ENCODE results near the gene ARSA. TPM values are rescaled to one million over a fixed set of nuclear protein-coding genes. Genes with fewer than 3 reads are reported as not detected.
"Not testable (repeated sequence)": the region's sequence is repeated elsewhere in the genome, so short reads cannot be mapped to it uniquely, and the experiment has no call there.

ARSA gene
- total RNA-seq, 1 experiment from 2014 or later: 16.4 TPM

DNA sequence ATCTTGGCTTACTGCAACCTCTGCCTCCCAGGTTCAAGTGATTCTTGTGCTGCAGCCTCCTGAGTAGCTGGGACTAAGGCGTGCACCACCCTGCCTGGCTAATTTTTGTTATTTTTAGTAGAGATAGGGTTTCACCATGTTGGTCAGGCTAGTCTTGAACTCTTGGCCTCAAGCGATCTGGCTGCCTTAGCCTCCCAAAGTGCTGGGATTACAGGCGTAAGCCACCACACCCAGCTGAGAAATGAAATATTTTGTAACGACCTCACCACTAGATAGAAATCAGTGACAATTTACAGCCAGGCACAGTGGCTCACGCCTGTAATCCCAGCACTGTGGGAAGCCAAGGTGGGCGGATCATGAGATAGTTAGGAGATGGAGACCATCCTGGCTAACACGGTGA, 31.8 kb upstream of the ARSA start:
- H3K9me2 ChIP-seq (ENCODE audit: insufficient read depth); H2AFZ ChIP-seq (ENCODE audit: low read depth, low read length, poor library complexity, severe bottlenecking); H3K27me3 ChIP-seq (ENCODE audit: insufficient read depth, low read length); POLR2A ChIA-PET; DNase-seq (ENCODE audit: low read depth, low spot score); intact Hi-C loops (cut with micrococcal nuclease); H3K9me3 ChIP-seq (ENCODE audit: control insufficient read depth in 1 of 2, insufficient read depth in 1 of 2, low read depth in 1 of 2, low read length in 2 of 2); H3K27ac ChIP-seq (ENCODE audit: low read depth, low read length); CTCF ChIA-PET; RAD21 ChIA-PET (ENCODE audit: low non-redundant PET in 1 of 2, low total read pairs in 2 of 2, uncharacterized antibody in 2 of 2, unreplicated experiment in 2 of 2); H4K20me1 ChIP-seq (ENCODE audit: insufficient read depth); H3K4me2 ChIP-seq (ENCODE audit: low read length); ATAC-seq; H3K4me3 ChIP-seq (replicated peaks in 1 of 2; ENCODE audit: low read depth in 1 of 2, low read length in 2 of 2); BruUV-seq (replicated peaks); H3K36me3 ChIP-seq (ENCODE audit: control insufficient read depth in 1 of 2, insufficient read depth in 2 of 2, low read length in 2 of 2); H3K9ac ChIP-seq (ENCODE audit: low read length); H3K79me2 ChIP-seq (ENCODE audit: insufficient read depth, low read length): not testable (repeated sequence)
- peaks cover 5 to 29% of the 10 kb centered on the region in 2 experiments for H3K4me1 ChIP-seq (ENCODE audit: control insufficient read depth in 1 of 2, insufficient read depth in 2 of 2, low read length in 2 of 2)

DNA sequence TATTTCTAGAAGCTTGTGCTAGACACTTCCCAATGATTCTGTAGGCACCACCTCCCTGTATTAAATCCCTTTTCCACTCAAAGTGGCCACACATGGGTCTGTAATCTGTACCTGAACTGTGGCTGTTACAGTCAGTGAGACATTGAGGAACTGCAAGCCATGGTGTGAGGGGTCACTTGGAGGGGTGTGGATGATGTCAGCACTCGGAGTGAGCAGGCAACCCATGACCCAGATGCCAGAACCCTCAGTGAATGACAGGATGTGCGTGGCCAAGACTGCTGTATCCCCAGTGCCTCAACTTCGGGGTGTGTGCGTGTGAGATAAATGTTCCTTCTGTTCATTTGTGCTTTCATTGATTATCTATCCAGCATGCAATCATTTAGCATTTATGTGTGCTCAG, 30.0 kb upstream of the ARSA start:
- no peak for DNase-seq (ENCODE audit: low read depth, low spot score)
- Histone ChIP-seq H3K27me3 (ENCODE audit: insufficient read depth, low read length) (no peaks in the 10 kb centered on the region), H3K4me3 (replicated peaks in 1 of 2; ENCODE audit: low read depth in 1 of 2, low read length in 2 of 2) (no peak overlapping the region), H3K27ac (ENCODE audit: low read depth, low read length) (no peak overlapping the region), H3K4me1 (ENCODE audit: control insufficient read depth in 1 of 2, insufficient read depth in 2 of 2, low read length in 2 of 2) (peaks cover 5 to 29% of the 10 kb centered on the region in 2 experiments), H4K20me1 (ENCODE audit: insufficient read depth) (no peaks in the 10 kb centered on the region), H3K79me2 (ENCODE audit: insufficient read depth, low read length) (no peaks in the 10 kb centered on the region), H3K36me3 (ENCODE audit: control insufficient read depth in 1 of 2, insufficient read depth in 2 of 2, low read length in 2 of 2) (no peaks in the 10 kb centered on the region), H3K9me3 (ENCODE audit: control insufficient read depth in 1 of 2, insufficient read depth in 1 of 2, low read depth in 1 of 2, low read length in 2 of 2) (no peaks in the 10 kb centered on the region), H2AFZ (ENCODE audit: low read depth, low read length, poor library complexity, severe bottlenecking) (no peak overlapping the region), H3K9me2 (ENCODE audit: insufficient read depth) (no peaks in the 10 kb centered on the region), H3K4me2 (ENCODE audit: low read length) (no peak overlapping the region), H3K9ac (ENCODE audit: low read length) (no peak overlapping the region)
- CTCF ChIA-PET: no interaction called here
- intact Hi-C loops (cut with micrococcal nuclease): no loop called here
- no peak for ATAC-seq
- POLR2A ChIA-PET: no interaction called here
- RAD21 ChIA-PET (ENCODE audit: low non-redundant PET in 1 of 2, low total read pairs in 2 of 2, uncharacterized antibody in 2 of 2, unreplicated experiment in 2 of 2): no interaction called here
- no TSS peak for BruUV-seq (replicated peaks)
- TF ChIP-seq ELF1 (IDR thresholded peaks at IDR 0.05; ENCODE audit: borderline replicate concordance, low read depth) (no peak), CBX3 (IDR thresholded peaks at IDR 0.05; ENCODE audit: low read depth) (no peak), SIN3A (IDR thresholded peaks at IDR 0.05; ENCODE audit: low read depth) (no peak), SRF (IDR thresholded peaks at IDR 0.05; ENCODE audit: low read depth) (no peak), ZNF274 (IDR thresholded peaks at IDR 0.05; ENCODE audit: low read depth, low read length) (no peak), TCF7L2 (IDR thresholded peaks at IDR 0.05; ENCODE audit: borderline replicate concordance, extremely low read depth, insufficient read depth, insufficient read length) (no peak), JUND (IDR thresholded peaks at IDR 0.05) (no peak), POLR2AphosphoS5 (IDR thresholded peaks at IDR 0.05; ENCODE audit: low read depth, low read length) (no peak), FOSL1 (IDR thresholded peaks at IDR 0.05; ENCODE audit: low read depth) (no peak), POLR2A (IDR thresholded peaks at IDR 0.05; ENCODE audit: borderline replicate concordance, extremely low read depth, insufficient read depth, insufficient read length) (no peak), ZFX (IDR thresholded peaks at IDR 0.05) (no peak)
- TF ChIP-seq, protein P1, sequence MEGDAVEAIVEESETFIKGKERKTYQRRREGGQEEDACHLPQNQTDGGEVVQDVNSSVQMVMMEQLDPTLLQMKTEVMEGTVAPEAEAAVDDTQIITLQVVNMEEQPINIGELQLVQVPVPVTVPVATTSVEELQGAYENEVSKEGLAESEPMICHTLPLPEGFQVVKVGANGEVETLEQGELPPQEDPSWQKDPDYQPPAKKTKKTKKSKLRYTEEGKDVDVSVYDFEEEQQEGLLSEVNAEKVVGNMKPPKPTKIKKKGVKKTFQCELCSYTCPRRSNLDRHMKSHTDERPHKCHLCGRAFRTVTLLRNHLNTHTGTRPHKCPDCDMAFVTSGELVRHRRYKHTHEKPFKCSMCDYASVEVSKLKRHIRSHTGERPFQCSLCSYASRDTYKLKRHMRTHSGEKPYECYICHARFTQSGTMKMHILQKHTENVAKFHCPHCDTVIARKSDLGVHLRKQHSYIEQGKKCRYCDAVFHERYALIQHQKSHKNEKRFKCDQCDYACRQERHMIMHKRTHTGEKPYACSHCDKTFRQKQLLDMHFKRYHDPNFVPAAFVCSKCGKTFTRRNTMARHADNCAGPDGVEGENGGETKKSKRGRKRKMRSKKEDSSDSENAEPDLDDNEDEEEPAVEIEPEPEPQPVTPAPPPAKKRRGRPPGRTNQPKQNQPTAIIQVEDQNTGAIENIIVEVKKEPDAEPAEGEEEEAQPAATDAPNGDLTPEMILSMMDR (IDR thresholded peaks at IDR 0.05 in 2 of 3, conservative IDR thresholded peaks at IDR 0.05 in 1 of 3; ENCODE audit: borderline replicate concordance in 1 of 3, insufficient read depth in 1 of 3, low read depth in 2 of 3, low read length in 2 of 3): no peak
- TF ChIP-seq, protein P2, sequence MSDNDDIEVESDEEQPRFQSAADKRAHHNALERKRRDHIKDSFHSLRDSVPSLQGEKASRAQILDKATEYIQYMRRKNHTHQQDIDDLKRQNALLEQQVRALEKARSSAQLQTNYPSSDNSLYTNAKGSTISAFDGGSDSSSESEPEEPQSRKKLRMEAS (IDR thresholded peaks at IDR 0.05): no peak
- TF ChIP-seq, protein P3, sequence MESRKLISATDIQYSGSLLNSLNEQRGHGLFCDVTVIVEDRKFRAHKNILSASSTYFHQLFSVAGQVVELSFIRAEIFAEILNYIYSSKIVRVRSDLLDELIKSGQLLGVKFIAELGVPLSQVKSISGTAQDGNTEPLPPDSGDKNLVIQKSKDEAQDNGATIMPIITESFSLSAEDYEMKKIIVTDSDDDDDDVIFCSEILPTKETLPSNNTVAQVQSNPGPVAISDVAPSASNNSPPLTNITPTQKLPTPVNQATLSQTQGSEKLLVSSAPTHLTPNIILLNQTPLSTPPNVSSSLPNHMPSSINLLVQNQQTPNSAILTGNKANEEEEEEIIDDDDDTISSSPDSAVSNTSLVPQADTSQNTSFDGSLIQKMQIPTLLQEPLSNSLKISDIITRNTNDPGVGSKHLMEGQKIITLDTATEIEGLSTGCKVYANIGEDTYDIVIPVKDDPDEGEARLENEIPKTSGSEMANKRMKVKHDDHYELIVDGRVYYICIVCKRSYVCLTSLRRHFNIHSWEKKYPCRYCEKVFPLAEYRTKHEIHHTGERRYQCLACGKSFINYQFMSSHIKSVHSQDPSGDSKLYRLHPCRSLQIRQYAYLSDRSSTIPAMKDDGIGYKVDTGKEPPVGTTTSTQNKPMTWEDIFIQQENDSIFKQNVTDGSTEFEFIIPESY (IDR thresholded peaks at IDR 0.05; ENCODE audit: extremely low read depth, insufficient replicate concordance, low read length): no peak
- TF ChIP-seq, protein P4, sequence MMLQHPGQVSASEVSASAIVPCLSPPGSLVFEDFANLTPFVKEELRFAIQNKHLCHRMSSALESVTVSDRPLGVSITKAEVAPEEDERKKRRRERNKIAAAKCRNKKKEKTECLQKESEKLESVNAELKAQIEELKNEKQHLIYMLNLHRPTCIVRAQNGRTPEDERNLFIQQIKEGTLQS (IDR thresholded peaks at IDR 0.05): no peak
